ENCODE measurements around the gene ANTXRL.
"Not testable (repeated sequence)": the region's sequence is repeated elsewhere in the genome, so short reads cannot be mapped to it uniquely, and the experiment has no call there.

ANTXRL gene

GRCh38 chr10:46310851-46311250 is 24.1 kb downstream of the ANTXRL start:
- no peak for DNase-seq

- DNase-seq = no peak
Observed at GRCh38 chr10:46311501-46311951, 24.7 kb downstream of the ANTXRL start.

- DNase-seq = not testable (repeated sequence)
Observed at GRCh38 chr10:46311961-46312431, 25.2 kb downstream of the ANTXRL start.

GRCh38 chr10:46312953-46313352 is 26.2 kb downstream of the ANTXRL start:
- no peak for DNase-seq

- no peak for DNase-seq
Observed at GRCh38 chr10:46314071-46314470, 27.3 kb downstream of the ANTXRL start.

GRCh38 chr10:46315071-46315860 is 28.5 kb downstream of the ANTXRL start:
- peak; percentile 31 for DNase-seq

DNA sequence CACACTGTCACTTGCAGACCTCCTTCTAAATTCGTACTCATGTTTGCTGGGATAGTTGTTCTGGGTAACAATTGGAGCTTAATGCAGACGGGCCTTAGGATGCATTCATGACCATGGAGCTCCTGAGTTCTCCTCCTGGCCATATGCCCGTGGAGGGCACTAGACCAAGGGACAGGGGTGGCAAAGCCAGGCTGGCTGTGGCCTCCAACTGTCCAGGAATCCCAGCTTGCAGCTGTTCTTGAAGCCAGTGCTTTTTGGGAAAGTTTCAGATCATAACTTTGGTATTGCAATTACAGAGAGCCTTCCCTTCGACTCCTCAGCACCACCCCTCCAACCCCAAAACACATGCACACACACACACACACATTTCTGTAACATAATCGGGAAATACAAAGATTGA is 30.6 kb downstream of the ANTXRL start:
- DNase-seq = no peak

GRCh38 chr10:46317889-46318288 is 31.1 kb downstream of the ANTXRL start:
- no peak for DNase-seq

- no peak for DNase-seq
Observed at GRCh38 chr10:46318799-46319198, 32.0 kb downstream of the ANTXRL start.

GRCh38 chr10:46319389-46319788 is 32.6 kb downstream of the ANTXRL start:
- DNase-seq = no peak

GRCh38 chr10:46321770-46322169 is 35.0 kb downstream of the ANTXRL start:
- no peak for DNase-seq

GRCh38 chr10:46323176-46323575 is 36.4 kb downstream of the ANTXRL start:
- no peak for DNase-seq

DNA sequence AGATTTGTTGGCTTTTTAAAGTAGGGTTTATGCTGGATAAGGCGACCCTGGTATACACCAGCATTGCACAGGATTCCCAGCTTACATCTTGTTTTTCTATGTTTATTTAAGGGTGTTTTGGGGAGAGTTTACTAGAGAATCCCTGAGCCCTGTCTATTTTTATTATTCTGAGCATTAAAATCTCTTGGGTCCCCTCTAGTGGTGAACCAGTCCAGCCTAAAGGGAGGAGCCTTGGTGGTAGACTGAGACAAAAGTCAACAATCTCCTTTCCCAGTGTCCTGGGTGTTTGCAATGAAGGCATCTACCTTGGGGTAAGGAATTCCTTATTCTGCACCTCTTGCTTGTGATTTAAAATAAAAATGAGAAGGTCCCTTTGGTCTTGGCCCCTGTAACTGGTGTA is 38.2 kb downstream of the ANTXRL start:
- DNase-seq = no peak

DNA sequence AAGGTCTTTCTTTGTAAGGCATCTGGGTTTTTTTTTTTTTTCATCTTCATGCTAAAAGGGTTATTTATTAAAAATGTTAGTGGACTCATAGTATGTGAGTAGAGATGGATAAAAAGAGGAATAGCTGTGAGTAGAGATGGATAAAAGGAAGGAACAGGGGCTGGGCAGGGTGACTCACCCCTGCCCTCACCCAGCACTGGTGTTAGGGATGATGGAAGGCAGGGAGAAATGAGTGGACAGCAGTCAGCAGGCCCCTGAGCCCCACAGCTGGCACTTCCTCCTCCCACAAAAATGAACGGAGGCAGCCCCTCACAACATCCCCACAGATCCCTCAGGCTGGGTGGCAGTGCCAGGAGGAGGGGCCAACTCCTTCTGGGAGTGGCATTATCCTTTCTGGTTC is 39.3 kb downstream of the ANTXRL start:
- DNase-seq = no peak

GRCh38 chr10:46326971-46327370 is 40.2 kb downstream of the ANTXRL start:
- DNase-seq = no peak

DNA sequence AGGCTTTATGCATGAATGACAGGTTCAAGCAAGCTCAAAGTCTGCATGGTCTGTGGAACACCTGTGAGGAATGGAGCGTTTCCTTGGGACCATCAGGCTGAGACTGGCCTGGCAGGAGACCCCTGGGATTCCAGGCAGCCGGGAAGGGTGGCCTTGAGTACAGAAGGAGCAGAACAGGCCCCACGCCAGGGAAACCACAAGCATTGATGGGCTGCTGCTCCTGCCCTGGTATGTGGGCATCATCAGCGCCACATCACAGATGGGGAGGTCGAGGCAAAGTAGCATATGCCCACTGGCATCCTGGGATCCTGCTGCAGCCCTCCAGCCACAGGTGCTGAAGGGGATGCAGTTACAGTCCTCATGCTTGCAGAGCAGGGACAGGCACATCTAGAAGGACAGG is 40.9 kb downstream of the ANTXRL start:
- no peak for DNase-seq

DNA sequence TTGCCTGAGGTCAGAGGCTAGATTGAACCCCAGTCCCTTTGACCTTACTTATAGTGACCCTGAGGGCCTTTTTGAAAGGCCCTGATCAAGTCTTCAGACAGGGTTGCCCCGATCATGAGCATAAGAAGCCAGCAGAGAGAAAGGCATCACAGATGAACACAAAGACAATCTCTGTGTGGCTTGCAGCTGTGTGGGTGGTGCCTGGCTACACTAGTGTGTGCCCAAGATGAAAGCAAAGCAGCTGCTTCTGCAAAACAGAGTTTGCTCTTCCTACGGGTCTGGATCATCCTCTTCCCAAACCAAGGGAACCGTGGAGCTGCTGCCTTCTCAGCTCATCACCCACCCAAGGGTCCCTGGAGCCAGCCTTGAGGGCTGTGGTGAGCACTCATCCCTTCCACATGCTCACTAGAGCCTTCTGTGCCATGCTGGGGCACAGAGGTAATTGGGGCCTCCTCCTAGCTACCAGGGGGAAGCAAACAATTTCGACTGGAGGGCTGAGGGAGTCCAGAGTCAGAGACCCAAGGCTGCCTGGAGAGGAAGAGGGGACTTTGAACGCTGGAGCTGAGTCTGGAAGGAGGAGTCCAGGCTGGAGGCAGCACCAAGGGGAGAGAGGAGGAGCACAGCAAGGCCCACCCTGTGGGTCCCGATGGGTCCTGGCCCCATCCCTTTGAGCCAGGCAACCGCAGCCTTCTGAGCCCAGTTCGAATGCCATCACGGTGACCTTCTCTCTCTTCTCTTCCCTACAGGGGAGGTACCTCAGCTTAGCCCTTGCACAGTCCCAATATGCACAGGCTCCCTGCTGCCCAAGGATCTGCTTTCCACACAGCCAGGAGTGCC is 42.3 kb downstream of the ANTXRL start:
- no peak for DNase-seq

GRCh38 chr10:46329690-46330016 is 42.9 kb downstream of the ANTXRL start:
- no peak for DNase-seq

- DNase-seq = no peak
Observed at GRCh38 chr10:46330894-46331293, 44.1 kb downstream of the ANTXRL start.

- DNase-seq = not testable (repeated sequence)
Observed at GRCh38 chr10:46365484-46365883, 78.7 kb downstream of the ANTXRL start.

DNA sequence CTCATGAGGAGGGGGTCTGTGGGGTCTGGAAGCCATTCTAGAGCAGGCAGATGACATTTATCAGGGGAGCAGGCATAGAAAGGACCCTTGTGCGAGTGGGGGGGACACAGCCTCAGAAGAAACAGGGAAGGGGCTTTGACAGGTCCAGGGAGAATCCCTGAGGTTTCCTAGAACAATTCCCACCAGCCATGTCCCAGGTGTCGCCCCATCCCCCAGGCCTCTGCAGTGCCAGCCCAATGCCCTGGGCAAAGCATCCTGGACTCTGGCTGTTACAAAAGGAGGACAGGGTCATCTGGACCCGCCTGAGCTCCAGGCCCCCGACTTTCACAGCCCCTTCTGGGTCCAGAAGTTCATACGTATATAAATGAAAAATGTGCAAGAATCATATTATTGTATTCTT is 80.4 kb downstream of the ANTXRL start:
- not testable (repeated sequence) for DNase-seq

DNA sequence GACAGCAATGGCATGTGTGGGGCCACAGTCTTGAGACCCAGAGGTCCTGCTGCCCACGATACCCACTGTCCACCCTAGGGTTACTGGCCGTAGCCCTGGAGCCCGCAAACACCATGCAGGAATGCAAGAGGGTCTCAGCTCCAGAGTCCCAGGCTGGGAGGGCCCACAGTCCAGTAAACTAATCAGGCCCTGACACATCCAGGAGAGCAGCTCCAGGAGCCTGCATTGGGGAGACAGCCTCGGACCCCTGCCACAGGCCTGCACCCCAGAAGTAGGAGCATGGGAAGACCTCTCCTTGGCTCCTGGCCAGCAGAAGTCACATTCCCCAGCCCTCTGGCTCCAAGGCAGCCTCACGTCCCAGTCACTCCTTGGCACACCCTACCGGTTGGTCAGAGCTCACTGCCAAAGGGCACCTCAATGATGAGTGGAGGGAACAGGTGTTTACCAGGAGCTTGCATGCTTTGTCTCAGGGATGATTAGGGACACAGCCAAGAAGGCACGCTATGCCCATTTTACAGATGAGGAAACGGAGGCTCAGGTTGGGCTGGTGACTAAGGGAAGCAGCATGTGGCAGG is 81.0 kb downstream of the ANTXRL start:
- not testable (repeated sequence) for DNase-seq

GRCh38 chr10:46368956-46369355 is 82.2 kb downstream of the ANTXRL start:
- DNase-seq = not testable (repeated sequence)

DNA sequence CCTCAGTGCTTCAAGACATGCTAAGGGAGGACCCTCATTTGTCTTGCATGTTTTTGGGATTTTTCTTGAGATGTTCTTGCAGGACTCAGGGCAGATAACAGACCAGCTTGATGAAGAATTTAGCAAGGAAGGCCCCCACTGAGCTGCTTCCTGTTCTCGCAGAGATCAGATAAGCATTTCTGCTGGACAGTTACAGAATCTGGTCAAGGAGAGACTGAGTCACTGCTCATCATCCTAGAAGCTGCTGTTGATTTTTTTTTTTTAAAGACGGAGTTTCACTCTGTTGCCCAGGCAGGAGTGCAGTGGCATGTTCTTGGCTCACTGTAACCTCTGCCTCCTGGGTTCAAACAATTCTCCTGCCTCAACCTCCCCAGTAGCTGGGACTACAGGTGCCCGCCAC is 87.6 kb downstream of the ANTXRL start:
- not testable (repeated sequence) for DNase-seq

Measured in amniotic stem cell (primary cell).